H1 (cell line): ENCODE data around the gene NANOS3. TPM values are rescaled to one million over a fixed set of nuclear protein-coding genes. Genes with fewer than 3 reads are reported as not detected.

Source experiments
- EGR1 ChIP-seq: IDR thresholded peaks from 2 replicates; pipeline ENCODE4 v1.6.1; 2011; ENCODE audit warnings: low read depth, low read length, borderline replicate concordance
- PHF8 ChIP-seq: fragments of 200-600 bp; sonication (generic); conservative IDR thresholded peaks from 2 replicates; pipeline ENCODE4 v1.7.1; 2012; ENCODE audit warnings: low read depth, mild to moderate bottlenecking, inconsistent platforms, low read length, moderate library complexity
- RBBP5 ChIP-seq: IDR thresholded peaks from 2 replicates; pipeline ENCODE4 v1.7.1; 2012; ENCODE audit warnings: low read depth, mild to moderate bottlenecking, inconsistent platforms, low read length, moderate library complexity, borderline replicate concordance
- SP4 ChIP-seq: IDR thresholded peaks from 2 replicates; pipeline ENCODE4 v1.6.1; 2012; ENCODE audit warnings: low read length, inconsistent platforms
- TBP ChIP-seq: IDR thresholded peaks from 2 replicates; pipeline ENCODE4 v1.6.1; 2011; ENCODE audit warnings: low read depth, low read length, improper control_type of control experiment
- polyA plus RNA-seq, 7 experiments: library from polyadenylated mRNA; depleted of rRNA in 3 of 7; stranded (reverse) in 5 of 7; unstranded in 2 of 7; fragments of >200 nt in 5 of 7; fragments of 200-250 nt in 2 of 7; gene quantifications; 1 replicate in 5 of 7; 2 replicates in 1 of 7; 4 replicates in 1 of 7; pipeline versions ENCODE4 v1.2.1 to v1.2.3, GENCODE V29; 2011 to 2013; ENCODE audit warnings: missing spikeins in 2 of 7, mixed read lengths in 2 of 7
- total RNA-seq: library from RNA; stranded (reverse); fragmentation: NEBNext Ultra II Directional; extraction: Animal tissue kit (Norgen Biotek cat#: 25700); gene quantifications from 2 replicates; pipeline ENCODE4 v1.2.1, GENCODE V29; 2021
- TF ChIP-seq, protein P1 (sequence below): IDR thresholded peaks from 2 replicates; pipeline ENCODE4 v1.6.1; 2011; ENCODE audit warnings: low read depth, mild to moderate bottlenecking, low read length; ENCODE audit not compliant: insufficient read depth

NANOS3 gene
- total and polyA plus RNA-seq, 2 of the 8 experiments (the other 6 are each of a cell fraction or from before 2014, with no cell fraction given): 0.62 TPM; not detected in 1

DNA sequence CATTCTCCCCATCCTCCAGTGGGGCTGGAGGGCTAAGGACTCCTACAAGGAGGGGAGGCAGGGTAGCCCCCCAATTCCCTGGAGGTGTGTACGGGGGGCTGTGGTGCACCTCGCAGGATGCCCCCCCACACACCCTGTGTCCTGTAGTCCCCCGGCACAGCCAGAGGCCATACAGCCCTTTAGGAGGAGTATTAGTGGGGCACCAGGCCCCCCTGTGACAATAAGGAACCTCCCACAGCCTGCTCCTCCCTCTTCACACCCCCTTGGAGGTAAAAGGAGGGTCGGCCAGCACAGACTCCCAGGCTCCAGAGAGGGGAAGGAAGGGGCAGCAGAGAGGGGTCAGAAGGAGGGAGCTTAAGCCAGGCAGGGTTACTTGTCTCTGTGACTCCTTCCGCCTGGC is at the start of gene NANOS3 (continued):
- TF ChIP-seq RBBP5 (no peak), EGR1 (no peak), SP4 (no peak), TBP (no peak), PHF8 (no peak)
- TF ChIP-seq, protein P1, sequence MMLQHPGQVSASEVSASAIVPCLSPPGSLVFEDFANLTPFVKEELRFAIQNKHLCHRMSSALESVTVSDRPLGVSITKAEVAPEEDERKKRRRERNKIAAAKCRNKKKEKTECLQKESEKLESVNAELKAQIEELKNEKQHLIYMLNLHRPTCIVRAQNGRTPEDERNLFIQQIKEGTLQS: no peak
